K562 (cell line): Measurements from ENCODE around the gene CABP4. TPM values are rescaled to one million over a fixed set of nuclear protein-coding genes. Genes with fewer than 3 reads are reported as not detected.

Experiments used
- ARID3B ChIP-seq: fragments of 250-450 bp; sonication (Bioruptor Pico); IDR thresholded peaks from 2 replicates; pipeline ENCODE4 v1.4.0; 2020; ENCODE audit warnings: borderline replicate concordance
- CREM ChIP-seq: IDR thresholded peaks from 2 replicates; pipeline ENCODE4 v1.6.1; 2014; ENCODE audit warnings: antibody characterized with exemption, low read depth
- DDX20 ChIP-seq: fragments of 450-650 bp; IDR thresholded peaks from 2 replicates; pipeline ENCODE4 v1.6.1; 2016; ENCODE audit warnings: missing genetic modification characterization, low read depth, mild to moderate bottlenecking, missing compliant biosample characterization, moderate library complexity
- ELF1 ChIP-seq: fragments of 200-800 bp; sonication (Bioruptor generic); IDR thresholded peaks from 2 replicates; pipeline ENCODE4 v1.6.1; 2016; ENCODE audit warnings: missing genetic modification characterization, missing compliant biosample characterization
- FOXJ3 ChIP-seq: sonication (generic); formaldehyde crosslinking; IDR thresholded peaks from 2 replicates; pipeline ENCODE4 v1.4.0; 2020; ENCODE audit warnings: mild to moderate bottlenecking, missing genetic modification reagents
- GTF2E2 ChIP-seq: fragments of 200-800 bp; sonication (Bioruptor generic); IDR thresholded peaks from 2 replicates; pipeline ENCODE4 v1.6.1; 2016; ENCODE audit warnings: missing genetic modification characterization, missing compliant biosample characterization
- KDM5B ChIP-seq: fragments of 200-600 bp; sonication (generic); IDR thresholded peaks from 2 replicates; pipeline ENCODE4 v1.6.1; 2012; ENCODE audit warnings: low read depth, mild to moderate bottlenecking, moderate library complexity, low read length, control low read depth, inconsistent platforms; ENCODE audit not compliant: insufficient replicate concordance
- OTX1 ChIP-seq: fragments of 450-650 bp; formaldehyde crosslinking; IDR thresholded peaks from 2 replicates; pipeline ENCODE4 v1.4.0; 2022; ENCODE audit warnings: mild to moderate bottlenecking
- PHTF2 ChIP-seq: fragments of 250-450 bp; sonication (Bioruptor Pico); IDR thresholded peaks from 2 replicates; pipeline ENCODE4 v1.5.0; 2021; ENCODE audit warnings: mild to moderate bottlenecking
- PRPF4 ChIP-seq: fragments of 200-400 bp; formaldehyde crosslinking; IDR thresholded peaks from one replicate; pipeline ENCODE4 v1.6.1; 2017; ENCODE audit warnings: low read length, low read depth, mild to moderate bottlenecking; ENCODE audit not compliant: insufficient read depth, poor library complexity, severe bottlenecking
- RFX1 ChIP-seq: fragments of 450-650 bp; IDR thresholded peaks from 2 replicates; pipeline ENCODE4 v1.6.1; 2016; ENCODE audit warnings: mild to moderate bottlenecking, moderate library complexity
- SOX6 ChIP-seq: fragments of 450-650 bp; IDR thresholded peaks from 2 replicates; pipeline ENCODE4 v1.6.1; 2014; ENCODE audit warnings: mild to moderate bottlenecking
- TARDBP ChIP-seq: fragments of 450-650 bp; IDR thresholded peaks from 2 replicates; pipeline ENCODE4 v1.6.1; 2016
- TCFL5 ChIP-seq: fragments of 250-450 bp; sonication (Bioruptor Pico); conservative IDR thresholded peaks from 2 replicates; pipeline ENCODE4 v1.6.1; 2021; ENCODE audit warnings: mild to moderate bottlenecking, moderate library complexity, matching md5 sums
- TEAD1 ChIP-seq, 2 experiments: fragments of 450-650 bp in 1 of 2; sonication (generic) in 1 of 2; formaldehyde crosslinking; IDR thresholded peaks; 2 replicates each; pipeline versions ENCODE4 v1.4.0 to v1.8.0; 2020 to 2022; ENCODE audit warnings: mild to moderate bottlenecking in 2 of 2, missing genetic modification reagents in 1 of 2
- ZNF12 ChIP-seq: sonication (generic); formaldehyde crosslinking; IDR thresholded peaks from 2 replicates; pipeline ENCODE4 v1.4.0; 2020; ENCODE audit warnings: mild to moderate bottlenecking, missing genetic modification reagents
- ZNF24 ChIP-seq: fragments of 450-650 bp; IDR thresholded peaks from 2 replicates; pipeline ENCODE4 v1.6.1; 2016
- ZNF311 ChIP-seq: fragments of 250-450 bp; sonication (Bioruptor Pico); IDR thresholded peaks from 2 replicates; pipeline ENCODE4 v1.4.0; 2020; ENCODE audit warnings: mild to moderate bottlenecking, moderate library complexity
- ZNF347 ChIP-seq: fragments of 450-650 bp; formaldehyde crosslinking; IDR thresholded peaks from 2 replicates; pipeline ENCODE4 v1.4.0; 2020; ENCODE audit warnings: low read depth, mild to moderate bottlenecking, moderate library complexity
- ZNF551 ChIP-seq: fragments of 250-450 bp; sonication (Bioruptor Pico); IDR thresholded peaks from 2 replicates; pipeline ENCODE4 v1.5.0; 2021; ENCODE audit warnings: mild to moderate bottlenecking, moderate library complexity
- polyA plus RNA-seq, 8 experiments: library from polyadenylated mRNA; depleted of rRNA in 4 of 8; stranded (reverse) in 5 of 8; unstranded in 3 of 8; fragments of >200 nt; fragmentation: Nextera tagmentation in 2 of 8; fragmentation: Illumina TruSeq in 1 of 8; extraction: Ambion mirVana in 2 of 8; extraction: Trizol in 1 of 8; gene quantifications; 2 replicates each; pipeline versions ENCODE4 v1.2.1 to v1.2.3, GENCODE V29; 2011 to 2014; ENCODE audit warnings: inconsistent platforms in 1 of 8, missing spikeins in 1 of 8
- total RNA-seq, 7 experiments: library from RNA; depleted of rRNA in 6 of 7; stranded (reverse); fragments of >200 nt in 6 of 7; fragmentation: Illumina TruSeq in 2 of 7; extraction: Trizol in 2 of 7; gene quantifications; 2 replicates each; pipeline versions ENCODE4 v1.2.1 to v1.2.3, GENCODE V29; 2011 to 2021; ENCODE audit warnings: low replicate concordance in 1 of 7
- TF ChIP-seq, protein P1 (sequence below): sonication (generic); IDR thresholded peaks from 2 replicates; pipeline ENCODE4 v1.6.1; 2016
- TF ChIP-seq, protein P2 (sequence below): fragments of 250-450 bp; sonication (Bioruptor Pico); IDR thresholded peaks from 2 replicates; pipeline ENCODE4 v1.8.0; 2022; ENCODE audit warnings: moderate library complexity, mild to moderate bottlenecking, inconsistent platforms
- TF ChIP-seq, protein P3 (sequence below), 2 experiments: fragments of 450-650 bp; IDR thresholded peaks; 2 replicates each; pipeline ENCODE4 v1.6.1; 2018; ENCODE audit warnings: mild to moderate bottlenecking in 2 of 2, low read depth in 1 of 2; ENCODE audit not compliant: partially characterized antibody in 2 of 2

Gene CABP4
- total and polyA plus RNA-seq, 9 of the 15 experiments (the other 6 are each of a cell fraction or from before 2014, with no cell fraction given) = 0.11 TPM; not detected in 8

DNA sequence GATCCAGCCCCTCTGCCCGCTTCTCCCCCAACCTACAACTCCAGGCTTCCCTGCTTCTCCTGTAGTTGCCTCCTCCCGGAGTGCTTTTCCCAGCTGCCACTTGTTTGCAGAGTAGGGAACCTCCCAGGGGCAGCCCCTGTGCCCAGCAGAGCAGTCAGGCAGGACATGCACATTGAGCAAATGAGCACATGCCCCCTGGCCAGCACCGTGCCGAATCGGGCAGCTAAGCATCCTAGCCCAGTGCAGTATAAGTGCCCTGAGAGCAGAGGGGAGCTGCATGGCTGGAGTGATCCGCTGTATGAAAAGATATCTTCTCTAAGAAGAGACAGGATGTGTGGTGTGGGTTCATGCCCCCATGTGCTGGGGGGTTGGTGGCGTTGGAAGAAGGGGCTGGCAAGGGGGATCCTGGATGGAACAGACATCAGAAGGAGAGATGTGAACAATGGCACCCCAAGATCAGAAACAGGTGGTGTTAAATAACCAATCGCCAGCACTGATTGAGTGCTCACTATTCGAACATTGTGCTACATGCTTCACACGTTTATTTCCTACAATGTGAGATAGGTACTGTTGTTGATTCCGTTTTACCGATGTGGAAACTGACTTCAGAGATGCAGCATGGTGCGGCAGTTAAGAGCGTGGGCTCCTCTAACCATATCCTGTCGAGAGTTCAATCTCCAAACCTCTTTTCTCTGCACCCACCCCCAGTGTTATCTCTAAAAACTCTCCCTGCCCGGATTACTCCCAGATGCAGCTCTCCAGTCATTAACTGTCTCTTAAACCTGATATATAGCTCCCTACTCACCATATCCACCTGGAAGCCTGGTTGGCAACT lies 28.9 kb downstream of the CABP4 start (continued):
- TF ChIP-seq TEAD1 (CRISPR knock-in tag; IDR thresholded peaks at IDR 0.05) (no peak), ARID3B (no peak), ELF1 (no peak), FOXJ3 (no peak), CREM (no peak), ZNF311 (CRISPR knock-in tag) (no peak), OTX1 (CRISPR knock-in tag) (no peak), SOX6 (no peak), ZNF12 (CRISPR knock-in tag) (0 out of 2 replicates have a peak, but pooled peaks have one; percentile 14), RFX1 (no peak), TARDBP (no peak), ZNF24 (no peak), GTF2E2 (tag) (no peak), DDX20 (no peak), PRPF4 (no peak), PHTF2 (CRISPR knock-in tag) (no peak), ZNF551 (CRISPR knock-in tag) (no peak), ZNF347 (CRISPR knock-in tag) (no peak), KDM5B (peak; percentile 12), TCFL5 (no peak)
- TF ChIP-seq, protein P1, sequence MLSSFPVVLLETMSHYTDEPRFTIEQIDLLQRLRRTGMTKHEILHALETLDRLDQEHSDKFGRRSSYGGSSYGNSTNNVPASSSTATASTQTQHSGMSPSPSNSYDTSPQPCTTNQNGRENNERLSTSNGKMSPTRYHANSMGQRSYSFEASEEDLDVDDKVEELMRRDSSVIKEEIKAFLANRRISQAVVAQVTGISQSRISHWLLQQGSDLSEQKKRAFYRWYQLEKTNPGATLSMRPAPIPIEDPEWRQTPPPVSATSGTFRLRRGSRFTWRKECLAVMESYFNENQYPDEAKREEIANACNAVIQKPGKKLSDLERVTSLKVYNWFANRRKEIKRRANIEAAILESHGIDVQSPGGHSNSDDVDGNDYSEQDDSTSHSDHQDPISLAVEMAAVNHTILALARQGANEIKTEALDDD = peak; percentile 32; the same call in 1 of the 2 replicates
- TF ChIP-seq, protein P2, sequence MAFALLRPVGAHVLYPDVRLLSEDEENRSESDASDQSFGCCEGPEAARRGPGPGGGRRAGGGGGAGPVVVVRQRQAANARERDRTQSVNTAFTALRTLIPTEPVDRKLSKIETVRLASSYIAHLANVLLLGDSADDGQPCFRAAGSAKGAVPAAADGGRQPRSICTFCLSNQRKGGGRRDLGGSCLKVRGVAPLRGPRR = no peak
- TF ChIP-seq, protein P3, sequence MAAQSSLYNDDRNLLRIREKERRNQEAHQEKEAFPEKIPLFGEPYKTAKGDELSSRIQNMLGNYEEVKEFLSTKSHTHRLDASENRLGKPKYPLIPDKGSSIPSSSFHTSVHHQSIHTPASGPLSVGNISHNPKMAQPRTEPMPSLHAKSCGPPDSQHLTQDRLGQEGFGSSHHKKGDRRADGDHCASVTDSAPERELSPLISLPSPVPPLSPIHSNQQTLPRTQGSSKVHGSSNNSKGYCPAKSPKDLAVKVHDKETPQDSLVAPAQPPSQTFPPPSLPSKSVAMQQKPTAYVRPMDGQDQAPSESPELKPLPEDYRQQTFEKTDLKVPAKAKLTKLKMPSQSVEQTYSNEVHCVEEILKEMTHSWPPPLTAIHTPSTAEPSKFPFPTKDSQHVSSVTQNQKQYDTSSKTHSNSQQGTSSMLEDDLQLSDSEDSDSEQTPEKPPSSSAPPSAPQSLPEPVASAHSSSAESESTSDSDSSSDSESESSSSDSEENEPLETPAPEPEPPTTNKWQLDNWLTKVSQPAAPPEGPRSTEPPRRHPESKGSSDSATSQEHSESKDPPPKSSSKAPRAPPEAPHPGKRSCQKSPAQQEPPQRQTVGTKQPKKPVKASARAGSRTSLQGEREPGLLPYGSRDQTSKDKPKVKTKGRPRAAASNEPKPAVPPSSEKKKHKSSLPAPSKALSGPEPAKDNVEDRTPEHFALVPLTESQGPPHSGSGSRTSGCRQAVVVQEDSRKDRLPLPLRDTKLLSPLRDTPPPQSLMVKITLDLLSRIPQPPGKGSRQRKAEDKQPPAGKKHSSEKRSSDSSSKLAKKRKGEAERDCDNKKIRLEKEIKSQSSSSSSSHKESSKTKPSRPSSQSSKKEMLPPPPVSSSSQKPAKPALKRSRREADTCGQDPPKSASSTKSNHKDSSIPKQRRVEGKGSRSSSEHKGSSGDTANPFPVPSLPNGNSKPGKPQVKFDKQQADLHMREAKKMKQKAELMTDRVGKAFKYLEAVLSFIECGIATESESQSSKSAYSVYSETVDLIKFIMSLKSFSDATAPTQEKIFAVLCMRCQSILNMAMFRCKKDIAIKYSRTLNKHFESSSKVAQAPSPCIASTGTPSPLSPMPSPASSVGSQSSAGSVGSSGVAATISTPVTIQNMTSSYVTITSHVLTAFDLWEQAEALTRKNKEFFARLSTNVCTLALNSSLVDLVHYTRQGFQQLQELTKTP (IDR thresholded peaks at IDR 0.05; ENCODE audit: low read depth in 1 of 2, partially characterized antibody in 2 of 2) = no peak
